CMK (cell line): Measurements from ENCODE around the gene ARHGAP19.
"Not testable (repeated sequence)": the region's sequence is repeated elsewhere in the genome, so short reads cannot be mapped to it uniquely, and the experiment has no call there.

Experiments
- DNase-seq: peaks from one replicate; pipeline ENCODE4 v3.0.0-alpha.2; 2010; ENCODE audit warnings: low read depth

ARHGAP19 gene

GRCh38 chr10:97321032-97321803 lies 28.8 kb upstream of the ARHGAP19 start:
- no peak for DNase-seq

- no peak for DNase-seq
Observed at GRCh38 chr10:97320480-97321031, 28.1 kb upstream of the ARHGAP19 start.

- DNase-seq = peak; percentile 59
Observed at GRCh38 chr10:97319671-97320479, 27.4 kb upstream of the ARHGAP19 start.

- peak; percentile 63 for DNase-seq
Observed at GRCh38 chr10:97318772-97319651, 26.6 kb upstream of the ARHGAP19 start, which contains the start of gene FRAT1. Gene FRAT1 (plus strand): TSS chr10:97319271. CDS start chr10:97319454, 183 bp downstream.

GRCh38 chr10:97314671-97315070 lies 22.2 kb upstream of the ARHGAP19 start:
- no peak for DNase-seq

GRCh38 chr10:97312897-97313296 lies 20.5 kb upstream of the ARHGAP19 start:
- no peak for DNase-seq

- DNase-seq = no peak
Observed at GRCh38 chr10:97311111-97311626, 18.7 kb upstream of the ARHGAP19 start.

GRCh38 chr10:97307866-97308780 lies 15.7 kb upstream of the ARHGAP19 start:
- no peak for DNase-seq

GRCh38 chr10:97307441-97307840 lies 15.0 kb upstream of the ARHGAP19 start:
- DNase-seq = no peak

GRCh38 chr10:97302088-97302791 lies 9.8 kb upstream of the ARHGAP19 start:
- no peak for DNase-seq

- DNase-seq = no peak
Observed at GRCh38 chr10:97300980-97301379, 8.5 kb upstream of the ARHGAP19 start.

GRCh38 chr10:97298223-97298571 lies 5.8 kb upstream of the ARHGAP19 start:
- DNase-seq = no peak

GRCh38 chr10:97297556-97298222 lies 5.3 kb upstream of the ARHGAP19 start:
- no peak for DNase-seq

GRCh38 chr10:97292862-97293198 lies 393 bp upstream of the ARHGAP19 start:
- no peak for DNase-seq

- no peak for DNase-seq
Observed at GRCh38 chr10:97291357-97292096, 910 bp downstream of the ARHGAP19 start.

- not testable (repeated sequence) for DNase-seq
Observed at GRCh38 chr10:97290576-97291356, 1.7 kb downstream of the ARHGAP19 start.

GRCh38 chr10:97290076-97290475 lies 2.4 kb downstream of the ARHGAP19 start:
- not testable (repeated sequence) for DNase-seq

- no peak for DNase-seq
Observed at GRCh38 chr10:97280783-97281182, 11.7 kb downstream of the ARHGAP19 start.
